Glutamatergic neuron (in vitro differentiated cells): ENCODE results near the gene HRG. TPM values are rescaled to one million over a fixed set of nuclear protein-coding genes. Genes with fewer than 3 reads are reported as not detected.

Experiments used
- DNase-seq: peaks from one replicate; pipeline ENCODE4 v3.0.0; 2022
- H3K27ac Mint-ChIP-seq: one replicate; pipeline ENCODE4 v1.8.0; 2020; ENCODE audit warnings: mild to moderate bottlenecking, mixed read lengths, inconsistent platforms; ENCODE audit not compliant: unreplicated experiment
- H3K27me3 Mint-ChIP-seq: one replicate; pipeline ENCODE4 v1.8.0; 2020; ENCODE audit warnings: mild to moderate bottlenecking, moderate library complexity, mixed read lengths, inconsistent platforms; ENCODE audit not compliant: unreplicated experiment
- H3K36me3 Mint-ChIP-seq: one replicate; pipeline ENCODE4 v1.8.0; 2020; ENCODE audit warnings: mild to moderate bottlenecking, mixed read lengths, inconsistent platforms; ENCODE audit not compliant: unreplicated experiment
- H3K4me1 Mint-ChIP-seq: one replicate; pipeline ENCODE4 v1.8.0; 2020; ENCODE audit warnings: mild to moderate bottlenecking, low read depth, mixed read lengths, inconsistent platforms; ENCODE audit not compliant: unreplicated experiment
- H3K4me3 Mint-ChIP-seq: one replicate; pipeline ENCODE4 v1.8.0; 2020; ENCODE audit warnings: mild to moderate bottlenecking, mixed read lengths, inconsistent platforms; ENCODE audit not compliant: unreplicated experiment
- H3K9me3 Mint-ChIP-seq: one replicate; pipeline ENCODE4 v1.8.0; 2020; ENCODE audit warnings: mild to moderate bottlenecking, moderate library complexity, mixed read lengths, inconsistent platforms; ENCODE audit not compliant: unreplicated experiment
- total RNA-seq: library from RNA; stranded (reverse); fragmentation: NEBNext Ultra II Directional; extraction: Animal tissue kit (Norgen Biotek cat#: 25700); gene quantifications from one replicate; pipeline ENCODE4 v1.2.1, GENCODE V29; 2021; ENCODE audit not compliant: unreplicated experiment
- TF ChIP-seq, protein P1 (sequence below): fragments of 200-600 bp; sonication (generic); IDR thresholded peaks from one replicate; pipeline ENCODE4 v1.5.0; 2021; ENCODE audit not compliant: partially characterized antibody, unreplicated experiment

Gene HRG
- total RNA-seq, 1 donor from 2014 or later: not detected

- Mint-ChIP-seq H3K27ac (no peak overlapping the region), H3K4me1 (peaks cover 7% of the 10 kb centered on the region)
Measured at GRCh38 chr3:186664119-186664495, 1.7 kb upstream of the HRG start.

DNA sequence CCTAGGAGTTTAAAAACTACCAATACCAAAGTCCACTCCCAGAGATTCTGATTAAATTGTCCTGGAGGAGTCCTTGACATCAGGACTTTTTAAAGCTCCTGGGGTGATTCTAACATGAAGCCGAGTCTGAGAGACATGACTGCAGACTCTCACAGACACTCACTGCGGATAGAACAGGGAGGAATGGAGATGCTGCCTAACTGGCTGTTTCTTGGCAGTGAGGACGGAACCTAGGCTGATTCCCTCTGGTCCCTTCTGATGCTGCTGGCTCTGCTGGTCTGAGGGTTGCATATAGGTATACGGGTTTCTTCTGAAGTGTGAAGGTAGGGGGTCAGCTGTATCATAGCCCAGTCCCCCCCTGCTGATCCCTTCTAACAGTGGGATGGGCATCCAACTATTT, 1.3 kb upstream of the HRG start:
- H3K27me3 Mint-ChIP-seq: no peaks in the 10 kb centered on the region
- peaks cover 7% of the 10 kb centered on the region for H3K4me1 Mint-ChIP-seq
- no peaks in the 10 kb centered on the region for H3K9me3 Mint-ChIP-seq
- H3K36me3 Mint-ChIP-seq: no peaks in the 10 kb centered on the region
- no peak overlapping the region for H3K27ac Mint-ChIP-seq
- no peak for DNase-seq
- no peak overlapping the region for H3K4me3 Mint-ChIP-seq
- TF ChIP-seq, protein P1, sequence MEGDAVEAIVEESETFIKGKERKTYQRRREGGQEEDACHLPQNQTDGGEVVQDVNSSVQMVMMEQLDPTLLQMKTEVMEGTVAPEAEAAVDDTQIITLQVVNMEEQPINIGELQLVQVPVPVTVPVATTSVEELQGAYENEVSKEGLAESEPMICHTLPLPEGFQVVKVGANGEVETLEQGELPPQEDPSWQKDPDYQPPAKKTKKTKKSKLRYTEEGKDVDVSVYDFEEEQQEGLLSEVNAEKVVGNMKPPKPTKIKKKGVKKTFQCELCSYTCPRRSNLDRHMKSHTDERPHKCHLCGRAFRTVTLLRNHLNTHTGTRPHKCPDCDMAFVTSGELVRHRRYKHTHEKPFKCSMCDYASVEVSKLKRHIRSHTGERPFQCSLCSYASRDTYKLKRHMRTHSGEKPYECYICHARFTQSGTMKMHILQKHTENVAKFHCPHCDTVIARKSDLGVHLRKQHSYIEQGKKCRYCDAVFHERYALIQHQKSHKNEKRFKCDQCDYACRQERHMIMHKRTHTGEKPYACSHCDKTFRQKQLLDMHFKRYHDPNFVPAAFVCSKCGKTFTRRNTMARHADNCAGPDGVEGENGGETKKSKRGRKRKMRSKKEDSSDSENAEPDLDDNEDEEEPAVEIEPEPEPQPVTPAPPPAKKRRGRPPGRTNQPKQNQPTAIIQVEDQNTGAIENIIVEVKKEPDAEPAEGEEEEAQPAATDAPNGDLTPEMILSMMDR: no peak

More at GRCh38 chr3:186664119-186664495, 1.7 kb upstream of the HRG start:
- DNase-seq: no peak
- Mint-ChIP-seq H3K27me3 (no peaks in the 10 kb centered on the region), H3K9me3 (no peaks in the 10 kb centered on the region), H3K4me3 (no peak overlapping the region), H3K36me3 (no peaks in the 10 kb centered on the region)
- TF ChIP-seq, protein P1: no peak

DNA sequence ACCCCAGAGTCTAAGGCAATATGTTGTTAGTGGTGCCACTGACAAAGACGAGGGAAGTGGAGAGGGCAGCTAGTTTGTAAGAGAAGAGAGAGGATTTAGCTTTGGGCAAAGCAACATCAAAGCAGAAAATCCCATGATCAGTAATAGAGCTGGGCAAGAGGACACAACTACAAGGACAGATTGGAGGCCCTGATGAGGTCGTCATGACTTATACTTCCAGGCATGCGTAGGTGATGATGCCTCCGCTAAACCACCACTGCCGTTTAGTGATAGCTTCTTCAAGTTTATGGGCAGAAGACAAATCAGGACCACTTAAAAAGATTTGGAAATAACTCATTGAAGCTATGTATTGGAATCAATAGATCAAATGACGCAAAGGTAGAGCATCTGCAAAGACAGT, 2.6 kb downstream of the HRG start:
- H3K27me3 Mint-ChIP-seq: peaks cover 2% of the 10 kb centered on the region
- H3K9me3 Mint-ChIP-seq: no peaks in the 10 kb centered on the region
- H3K4me3 Mint-ChIP-seq: no peak overlapping the region
- no peaks in the 10 kb centered on the region for H3K36me3 Mint-ChIP-seq
- H3K4me1 Mint-ChIP-seq: peaks cover 5% of the 10 kb centered on the region
- TF ChIP-seq, protein P1: no peak
- no peak for DNase-seq
- H3K27ac Mint-ChIP-seq: no peak overlapping the region

- no peaks in the 10 kb centered on the region for H3K9me3 Mint-ChIP-seq
- no peak overlapping the region for H3K4me3 Mint-ChIP-seq
- H3K36me3 Mint-ChIP-seq: no peaks in the 10 kb centered on the region
- no peaks in the 10 kb centered on the region for H3K4me1 Mint-ChIP-seq
- H3K27ac Mint-ChIP-seq: no peak overlapping the region
- peaks cover 2% of the 10 kb centered on the region for H3K27me3 Mint-ChIP-seq
- TF ChIP-seq, protein P1: no peak
- DNase-seq: no peak
Measured at GRCh38 chr3:186669378-186670084, 3.7 kb downstream of the HRG start.

GRCh38 chr3:186670155-186670554, 4.3 kb downstream of the HRG start:
- H3K27me3 Mint-ChIP-seq: peaks cover 2% of the 10 kb centered on the region
- no peak overlapping the region for H3K4me3 Mint-ChIP-seq
- TF ChIP-seq, protein P1: no peak
- H3K9me3 Mint-ChIP-seq: no peaks in the 10 kb centered on the region
- H3K27ac Mint-ChIP-seq: no peak overlapping the region
- no peaks in the 10 kb centered on the region for H3K4me1 Mint-ChIP-seq
- DNase-seq: no peak
- no peaks in the 10 kb centered on the region for H3K36me3 Mint-ChIP-seq
